Measurements from ENCODE around the gene OPHN1. TPM values are rescaled to one million over a fixed set of nuclear protein-coding genes. Genes with fewer than 3 reads are reported as not detected.

Gene OPHN1
- total and polyA plus RNA-seq, 2 of the 13 experiments (the other 11 are each of a cell fraction or from before 2014, with no cell fraction given) = 1.6 to 1.7 TPM

- in situ Hi-C loops (cut with HindIII; ENCODE audit: extremely low pct_ligation_motif_present, low pct_unique_long_range_greater_than_20kb) (no loop called here), intact Hi-C loops (cut with micrococcal nuclease; ENCODE audit: unreplicated experiment) (no loop called here)
- Histone ChIP-seq H2AFZ (ENCODE audit: low read length) (no peak overlapping the region), H3K27ac (ENCODE audit: extremely low read length, insufficient read depth, low read length) (no peak overlapping the region), H4K20me1 (ENCODE audit: insufficient read depth, low read length) (no peaks in the 10 kb centered on the region), H3K9ac (ENCODE audit: insufficient read depth, low read depth, low read length) (no peak overlapping the region), H3K4me3 (replicated peaks in 1 of 3; ENCODE audit: insufficient read depth in 1 of 3, low read depth in 2 of 3, low read length in 3 of 3) (no peak overlapping the region), H3K79me2 (ENCODE audit: insufficient read depth, low read length) (no peaks in the 10 kb centered on the region), H3K27me3 (ENCODE audit: control insufficient read depth in 1 of 2, insufficient read depth in 2 of 2, low read length in 2 of 2) (no peaks in the 10 kb centered on the region), H3K36me3 (replicated peaks in 1 of 2; ENCODE audit: control insufficient read depth in 1 of 2, insufficient read depth in 2 of 2, low read length in 2 of 2) (no peaks in the 10 kb centered on the region), H3K4me2 (ENCODE audit: low read depth, low read length) (no peak overlapping the region), H3K4me1 (ENCODE audit: insufficient read depth, low read length) (0 out of 2 replicates have a peak, but pooled peaks cover 9% of the 10 kb centered on the region), H3K9me3 (ENCODE audit: low read length) (no peaks in the 10 kb centered on the region)
- 90% methylated on average over 1 of the region's 1 CpG for WGBS (ENCODE audit: low lambda C conversion rate)
- TF ChIP-seq ZNF557 (CRISPR knock-in tag; IDR thresholded peaks at IDR 0.05) (no peak), MTERF4 (CRISPR knock-in tag; IDR thresholded peaks at IDR 0.05) (no peak), MIER3 (CRISPR knock-in tag; IDR thresholded peaks at IDR 0.05; ENCODE audit: borderline replicate concordance) (no peak), YY1 (IDR thresholded peaks at IDR 0.05; ENCODE audit: insufficient read depth, insufficient replicate concordance, low read depth, low read length) (no peak), SMAD3 (CRISPR knock-in tag; IDR thresholded peaks at IDR 0.05) (no peak), ZNF10 (CRISPR knock-in tag; IDR thresholded peaks at IDR 0.05; ENCODE audit: borderline replicate concordance, low read depth) (no peak), HNF1B (CRISPR knock-in tag; IDR thresholded peaks at IDR 0.05) (no peak), ZNF570 (CRISPR knock-in tag; IDR thresholded peaks at IDR 0.05; ENCODE audit: borderline replicate concordance) (no peak), ZFP62 (CRISPR knock-in tag; IDR thresholded peaks at IDR 0.05) (no peak), MAZ (IDR thresholded peaks at IDR 0.05; ENCODE audit: borderline replicate concordance, low read depth, low read length) (no peak), MAZ (CRISPR knock-in tag; IDR thresholded peaks at IDR 0.05; ENCODE audit: low read depth) (no peak), RNF2 (conservative IDR thresholded peaks at IDR 0.05; ENCODE audit: low read depth) (no peak), ZNF891 (CRISPR knock-in tag; IDR thresholded peaks at IDR 0.05) (no peak), ZBTB49 (CRISPR knock-in tag; IDR thresholded peaks at IDR 0.05; ENCODE audit: borderline replicate concordance) (no peak), CEBPB (IDR thresholded peaks at IDR 0.05; ENCODE audit: borderline replicate concordance, low read depth, low read length) (no peak), MBD4 (IDR thresholded peaks at IDR 0.05; ENCODE audit: borderline replicate concordance, low read length) (no peak), ZNF256 (CRISPR knock-in tag; conservative IDR thresholded peaks at IDR 0.05) (no peak), MYPOP (CRISPR knock-in tag; IDR thresholded peaks at IDR 0.05) (no peak), U2AF2 (IDR thresholded peaks at IDR 0.05; ENCODE audit: low read depth, low read length) (no peak), ZNF292 (CRISPR knock-in tag; IDR thresholded peaks at IDR 0.05; ENCODE audit: borderline replicate concordance, low read depth) (no peak), POLR2AphosphoS5 (IDR thresholded peaks at IDR 0.05; ENCODE audit: low read depth, low read length) (no peak)
- DNase-seq (ENCODE audit: low spot score) (no peak), FAIRE-seq (no peak), ATAC-seq (no peak)
- POLR2A ChIA-PET = no interaction called here
- CTCF ChIA-PET (ENCODE audit: low intra/inter-chr PET ratio, low total read pairs) = no interaction called here
- no TSS peak for BruUV-seq (replicated peaks)
These were observed 74.6 kb downstream of the OPHN1 start for GRCh38 chrX:68358679-68359078.

Data from HepG2 (cell line).